ENCODE results near the gene CALHM5. TPM values are rescaled to one million over a fixed set of nuclear protein-coding genes. Genes with fewer than 3 reads are reported as not detected.

Gene CALHM5
- total and polyA plus RNA-seq, 9 of the 15 experiments (the other 6 are each of a cell fraction or from before 2014, with no cell fraction given) = under 0.01 to 0.05 (median 0.02) TPM; not detected in 2

DNA sequence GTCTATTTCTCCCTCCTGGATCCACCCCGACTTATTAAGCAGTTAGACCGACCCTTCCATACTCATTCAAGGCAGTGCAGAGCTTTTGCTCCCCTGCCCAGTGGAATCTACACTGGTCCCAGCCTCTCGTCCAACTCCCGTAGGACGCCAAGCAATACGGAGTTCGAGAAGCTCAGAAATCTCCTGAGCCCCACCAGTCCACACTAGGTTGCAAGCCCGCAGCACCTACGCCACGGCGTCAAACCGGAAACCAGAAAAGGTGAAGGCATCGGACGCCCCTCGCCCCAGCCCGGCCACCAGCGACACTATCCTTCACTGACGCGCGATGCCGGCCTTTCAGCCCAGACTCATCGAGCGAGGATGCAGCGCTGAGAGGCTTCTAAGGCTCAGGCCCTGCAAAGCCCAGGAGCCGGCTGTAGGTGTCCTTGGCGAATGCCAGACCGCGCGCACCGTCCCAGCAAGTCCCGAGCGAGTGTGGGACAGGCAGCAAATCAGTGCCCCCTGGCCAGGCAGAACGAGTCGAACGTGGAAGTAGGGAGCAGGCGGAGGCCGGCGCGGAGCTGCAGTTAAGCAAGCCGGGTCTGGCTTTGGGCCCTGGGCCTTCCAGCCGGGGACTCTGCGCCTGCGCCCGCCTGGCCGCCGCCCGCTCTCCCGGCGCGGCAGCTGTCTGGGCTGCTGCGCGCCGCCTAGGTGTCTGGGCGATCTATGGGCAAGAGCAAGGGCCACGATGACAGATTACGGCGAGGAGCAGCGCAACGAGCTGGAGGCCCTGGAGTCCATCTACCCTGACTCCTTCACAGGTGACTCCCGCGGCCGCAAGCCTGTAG lies 59.6 kb downstream of the CALHM5 start, which contains the start of gene RWDD1 (continued):
- TF ChIP-seq, protein P1, sequence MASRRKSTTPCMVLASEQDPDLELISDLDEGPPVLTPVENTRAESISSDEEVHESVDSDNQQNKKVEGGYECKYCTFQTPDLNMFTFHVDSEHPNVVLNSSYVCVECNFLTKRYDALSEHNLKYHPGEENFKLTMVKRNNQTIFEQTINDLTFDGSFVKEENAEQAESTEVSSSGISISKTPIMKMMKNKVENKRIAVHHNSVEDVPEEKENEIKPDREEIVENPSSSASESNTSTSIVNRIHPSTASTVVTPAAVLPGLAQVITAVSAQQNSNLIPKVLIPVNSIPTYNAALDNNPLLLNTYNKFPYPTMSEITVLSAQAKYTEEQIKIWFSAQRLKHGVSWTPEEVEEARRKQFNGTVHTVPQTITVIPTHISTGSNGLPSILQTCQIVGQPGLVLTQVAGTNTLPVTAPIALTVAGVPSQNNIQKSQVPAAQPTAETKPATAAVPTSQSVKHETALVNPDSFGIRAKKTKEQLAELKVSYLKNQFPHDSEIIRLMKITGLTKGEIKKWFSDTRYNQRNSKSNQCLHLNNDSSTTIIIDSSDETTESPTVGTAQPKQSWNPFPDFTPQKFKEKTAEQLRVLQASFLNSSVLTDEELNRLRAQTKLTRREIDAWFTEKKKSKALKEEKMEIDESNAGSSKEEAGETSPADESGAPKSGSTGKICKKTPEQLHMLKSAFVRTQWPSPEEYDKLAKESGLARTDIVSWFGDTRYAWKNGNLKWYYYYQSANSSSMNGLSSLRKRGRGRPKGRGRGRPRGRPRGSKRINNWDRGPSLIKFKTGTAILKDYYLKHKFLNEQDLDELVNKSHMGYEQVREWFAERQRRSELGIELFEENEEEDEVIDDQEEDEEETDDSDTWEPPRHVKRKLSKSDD (conservative IDR thresholded peaks at IDR 0.05; ENCODE audit: low read length) = peak; percentile 37; the same call in 1 of the 2 replicates
- TF ChIP-seq, protein P2, sequence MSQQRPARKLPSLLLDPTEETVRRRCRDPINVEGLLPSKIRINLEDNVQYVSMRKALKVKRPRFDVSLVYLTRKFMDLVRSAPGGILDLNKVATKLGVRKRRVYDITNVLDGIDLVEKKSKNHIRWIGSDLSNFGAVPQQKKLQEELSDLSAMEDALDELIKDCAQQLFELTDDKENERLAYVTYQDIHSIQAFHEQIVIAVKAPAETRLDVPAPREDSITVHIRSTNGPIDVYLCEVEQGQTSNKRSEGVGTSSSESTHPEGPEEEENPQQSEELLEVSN (IDR thresholded peaks at IDR 0.05; ENCODE audit: borderline replicate concordance in 1 of 2, extremely low read depth in 1 of 2, insufficient read depth in 1 of 2, insufficient read length in 1 of 2, low read depth in 1 of 2, low read length in 1 of 2, poor library complexity in 1 of 2, severe bottlenecking in 1 of 2) = peak; percentile 36 to 53
- no peak for TF ChIP-seq ZNF431 (CRISPR knock-in tag; IDR thresholded peaks at IDR 0.05)
- TF ChIP-seq, protein P3, sequence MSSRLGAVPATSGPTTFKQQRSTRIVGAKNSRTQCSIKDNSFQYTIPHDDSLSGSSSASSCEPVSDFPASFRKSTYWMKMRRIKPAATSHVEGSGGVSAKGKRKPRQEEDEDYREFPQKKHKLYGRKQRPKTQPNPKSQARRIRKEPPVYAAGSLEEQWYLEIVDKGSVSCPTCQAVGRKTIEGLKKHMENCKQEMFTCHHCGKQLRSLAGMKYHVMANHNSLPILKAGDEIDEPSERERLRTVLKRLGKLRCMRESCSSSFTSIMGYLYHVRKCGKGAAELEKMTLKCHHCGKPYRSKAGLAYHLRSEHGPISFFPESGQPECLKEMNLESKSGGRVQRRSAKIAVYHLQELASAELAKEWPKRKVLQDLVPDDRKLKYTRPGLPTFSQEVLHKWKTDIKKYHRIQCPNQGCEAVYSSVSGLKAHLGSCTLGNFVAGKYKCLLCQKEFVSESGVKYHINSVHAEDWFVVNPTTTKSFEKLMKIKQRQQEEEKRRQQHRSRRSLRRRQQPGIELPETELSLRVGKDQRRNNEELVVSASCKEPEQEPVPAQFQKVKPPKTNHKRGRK (tag; IDR thresholded peaks at IDR 0.05) = no peak
- no peak for TF ChIP-seq ZNF551 (CRISPR knock-in tag; IDR thresholded peaks at IDR 0.05)
- no peak for TF ChIP-seq COPS2 (conservative IDR thresholded peaks at IDR 0.05)
- TF ChIP-seq, protein P4, sequence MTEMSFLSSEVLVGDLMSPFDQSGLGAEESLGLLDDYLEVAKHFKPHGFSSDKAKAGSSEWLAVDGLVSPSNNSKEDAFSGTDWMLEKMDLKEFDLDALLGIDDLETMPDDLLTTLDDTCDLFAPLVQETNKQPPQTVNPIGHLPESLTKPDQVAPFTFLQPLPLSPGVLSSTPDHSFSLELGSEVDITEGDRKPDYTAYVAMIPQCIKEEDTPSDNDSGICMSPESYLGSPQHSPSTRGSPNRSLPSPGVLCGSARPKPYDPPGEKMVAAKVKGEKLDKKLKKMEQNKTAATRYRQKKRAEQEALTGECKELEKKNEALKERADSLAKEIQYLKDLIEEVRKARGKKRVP (CRISPR knock-in tag; IDR thresholded peaks at IDR 0.05) = no peak
- TF ChIP-seq KLF1 (tag; IDR thresholded peaks at IDR 0.05) = no peak; the same call in 1 of the 2 replicates
- TF ChIP-seq, protein P5, sequence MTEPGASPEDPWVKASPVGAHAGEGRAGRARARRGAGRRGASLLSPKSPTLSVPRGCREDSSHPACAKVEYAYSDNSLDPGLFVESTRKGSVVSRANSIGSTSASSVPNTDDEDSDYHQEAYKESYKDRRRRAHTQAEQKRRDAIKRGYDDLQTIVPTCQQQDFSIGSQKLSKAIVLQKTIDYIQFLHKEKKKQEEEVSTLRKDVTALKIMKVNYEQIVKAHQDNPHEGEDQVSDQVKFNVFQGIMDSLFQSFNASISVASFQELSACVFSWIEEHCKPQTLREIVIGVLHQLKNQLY (CRISPR knock-in tag; conservative IDR thresholded peaks at IDR 0.05) = no peak
- no peak for TF ChIP-seq SIRT6 (IDR thresholded peaks at IDR 0.05; ENCODE audit: low read depth, low read length)
- no peak for TF ChIP-seq TCFL5 (CRISPR knock-in tag; conservative IDR thresholded peaks at IDR 0.05)
- peak; percentile 78; the same call in 1 of the 2 replicates for TF ChIP-seq GABPB1 (CRISPR knock-in tag; IDR thresholded peaks at IDR 0.05)
- no peak for TF ChIP-seq OTX1 (CRISPR knock-in tag; IDR thresholded peaks at IDR 0.05)
- TF ChIP-seq LARP7 (IDR thresholded peaks at IDR 0.05) = no peak
- peak; percentile 96 for TF ChIP-seq MBD2 (IDR thresholded peaks at IDR 0.05; ENCODE audit: borderline replicate concordance, low read depth)
- no peak for TF ChIP-seq ZNF3 (CRISPR knock-in tag; IDR thresholded peaks at IDR 0.05)
- TF ChIP-seq, protein P6, sequence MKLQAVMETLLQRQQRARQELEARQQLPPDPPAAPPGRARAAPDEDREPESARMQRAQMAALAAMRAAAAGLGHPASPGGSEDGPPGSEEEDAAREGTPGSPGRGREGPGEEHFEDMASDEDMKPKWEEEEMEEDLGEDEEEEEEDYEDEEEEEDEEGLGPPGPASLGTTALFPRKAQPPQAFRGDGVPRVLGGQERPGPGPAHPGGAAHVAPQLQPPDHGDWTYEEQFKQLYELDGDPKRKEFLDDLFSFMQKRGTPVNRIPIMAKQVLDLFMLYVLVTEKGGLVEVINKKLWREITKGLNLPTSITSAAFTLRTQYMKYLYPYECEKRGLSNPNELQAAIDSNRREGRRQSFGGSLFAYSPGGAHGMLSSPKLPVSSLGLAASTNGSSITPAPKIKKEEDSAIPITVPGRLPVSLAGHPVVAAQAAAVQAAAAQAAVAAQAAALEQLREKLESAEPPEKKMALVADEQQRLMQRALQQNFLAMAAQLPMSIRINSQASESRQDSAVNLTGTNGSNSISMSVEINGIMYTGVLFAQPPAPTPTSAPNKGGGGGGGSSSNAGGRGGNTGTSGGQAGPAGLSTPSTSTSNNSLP (IDR thresholded peaks at IDR 0.05; ENCODE audit: borderline replicate concordance, low read depth, low read length) = no peak
